Keratinocyte (primary cell): ENCODE results near the gene POLD4. TPM values are rescaled to one million over a fixed set of nuclear protein-coding genes. Genes with fewer than 3 reads are reported as not detected.
A peak's percentile ranks its signal among the peaks of the same experiment; 100 is the strongest.

Source experiments
- DNase-seq: peaks from one replicate; pipeline ENCODE4 v3.0.0-alpha.2; 2011; ENCODE audit warnings: low read depth, missing footprints, low spot score
- FAIRE-seq: peaks from 2 replicates; lab custom pipeline; 2011; peaks lifted over from hg19 to GRCh38; lab: Jason Lieb, UNC
- H2AFZ ChIP-seq: 2 replicates; pipeline ENCODE4 v1.6.0; 2012; ENCODE audit warnings: low read length, control low read depth, inconsistent platforms; ENCODE audit not compliant: control insufficient read depth
- H3K27ac ChIP-seq: 2 replicates; pipeline ENCODE4 v1.5.1; 2011; ENCODE audit warnings: low read length; ENCODE audit not compliant: control insufficient read depth, insufficient read depth
- H3K27me3 ChIP-seq: 3 replicates; pipeline ENCODE4 v1.6.0; 2011; ENCODE audit warnings: low read length; ENCODE audit not compliant: control insufficient read depth, insufficient read depth; ENCODE audit errors: extremely low read depth
- H3K36me3 ChIP-seq, 2 experiments: 2 replicates in 1 of 2; 3 replicates in 1 of 2; pipeline ENCODE4 v1.5.1; 2011; ENCODE audit warnings: low read length in 2 of 2, mild to moderate bottlenecking in 1 of 2; ENCODE audit not compliant: control insufficient read depth in 2 of 2, insufficient read depth in 2 of 2; ENCODE audit errors: extremely low read depth in 1 of 2
- H3K4me1 ChIP-seq: 3 replicates; pipeline ENCODE4 v1.5.1; 2011; ENCODE audit warnings: low read length; ENCODE audit not compliant: control insufficient read depth, insufficient read depth; ENCODE audit errors: extremely low read depth
- H3K4me2 ChIP-seq: 3 replicates; pipeline ENCODE4 v1.6.0; 2011; ENCODE audit warnings: low read depth, low read length; ENCODE audit not compliant: control insufficient read depth, insufficient read depth; ENCODE audit errors: extremely low read depth
- H3K4me3 ChIP-seq, 3 experiments: fragments of 200-600 bp in 1 of 3; sonication (generic) in 1 of 3; 2 replicates in 2 of 3; 3 replicates in 1 of 3; pipeline ENCODE4 v1.5.1; 2011 to 2016; ENCODE audit warnings: low read length in 3 of 3, mild to moderate bottlenecking in 3 of 3, control low read depth in 2 of 3, inconsistent platforms in 1 of 3, low read depth in 1 of 3, mixed read lengths in 1 of 3, mixed run types in 1 of 3, moderate library complexity in 1 of 3; ENCODE audit not compliant: control insufficient read depth in 2 of 3, insufficient read depth in 2 of 3; ENCODE audit errors: extremely low read depth in 1 of 3
- H3K79me2 ChIP-seq: 2 replicates; pipeline ENCODE4 v1.6.0; 2012; ENCODE audit warnings: low read length; ENCODE audit not compliant: control insufficient read depth, insufficient read depth
- H3K9ac ChIP-seq: 3 replicates; pipeline ENCODE4 v1.6.0; 2011; ENCODE audit warnings: low read length; ENCODE audit not compliant: control insufficient read depth, insufficient read depth; ENCODE audit errors: extremely low read depth
- H3K9me1 ChIP-seq: 3 replicates; pipeline ENCODE4 v1.6.0; 2011; ENCODE audit warnings: low read length; ENCODE audit not compliant: control insufficient read depth, insufficient read depth; ENCODE audit errors: extremely low read depth
- H3K9me3 ChIP-seq: 2 replicates; pipeline ENCODE4 v1.5.1; 2012; ENCODE audit warnings: low read depth, low read length; ENCODE audit not compliant: control insufficient read depth
- H4K20me1 ChIP-seq: 3 replicates; pipeline ENCODE4 v1.6.0; 2011; ENCODE audit warnings: low read length; ENCODE audit not compliant: control insufficient read depth, insufficient read depth; ENCODE audit errors: extremely low read depth
- CTCF ChIP-seq, 3 experiments: IDR thresholded peaks in 1 of 3; conservative IDR thresholded peaks in 1 of 3; optimal IDR thresholded peaks in 1 of 3; 2 replicates in 2 of 3; 3 replicates in 1 of 3; pipeline versions ENCODE3 to v1.5.1; 2011; ENCODE audit warnings: low read length in 3 of 3, mild to moderate bottlenecking in 3 of 3, moderate library complexity in 2 of 3, control low read depth in 1 of 3, inconsistent platforms in 1 of 3; ENCODE audit not compliant: insufficient read depth in 2 of 3; ENCODE audit errors: extremely low read depth in 1 of 3
- EZH2 ChIP-seq: IDR thresholded peaks from one replicate; pipeline ENCODE4 v1.6.1; 2012; ENCODE audit warnings: inconsistent platforms, mild to moderate bottlenecking, low read length, moderate library complexity
- dilution Hi-C: fragments of 300-500 bp; cut with MboI; formaldehyde crosslinking; loops from one replicate; pipeline ENCODE4 v1.7.0; 2020; ENCODE audit warnings: low sequenced_read_pairs; ENCODE audit not compliant: extremely low pct_ligation_motif_present
- polyA plus RNA-seq, 5 experiments: library from polyadenylated mRNA; depleted of rRNA in 3 of 5; stranded (reverse) in 3 of 5; stranded (forward) in 1 of 5; unstranded in 1 of 5; fragments of >200 nt; gene quantifications; 1 replicate in 1 of 5; 2 replicates in 3 of 5; 3 replicates in 1 of 5; pipeline versions ENCODE4 v1.2.1 to v1.2.3, GENCODE V29; 2011 to 2012; ENCODE audit warnings: missing spikeins in 2 of 5, low read depth in 1 of 5, low replicate concordance in 1 of 5

The POLD4 gene
- polyA plus RNA-seq, 1 donor (not counting 4 experiments of a cell fraction or from before 2014, with no cell fraction given), result 35.7 TPM

- Histone ChIP-seq H4K20me1 (no peaks in the 10 kb centered on the region), H3K9ac (peak overlapping the region; percentile 77), H3K9me3 (no peaks in the 10 kb centered on the region), H3K27me3 (no peaks in the 10 kb centered on the region), H3K27ac (peak overlapping the region; percentile 97), H3K4me3 (peak overlapping the region in 2 of 3 experiments; percentile 49 to 55), H3K9me1 (no peaks in the 10 kb centered on the region), H3K4me1 (peaks cover 48% of the 10 kb centered on the region), H3K4me2 (peak overlapping the region; percentile 82), H3K79me2 (no peaks in the 10 kb centered on the region), H2AFZ (peak overlapping the region; percentile 30), H3K36me3 (peaks cover 0 to 24% of the 10 kb centered on the region in 2 experiments)
- no peak for FAIRE-seq
- dilution Hi-C loops, result no loop called here
- TF ChIP-seq CTCF (optimal IDR thresholded peaks at IDR 0.05 in 1 of 3, IDR thresholded peaks at IDR 0.05 in 1 of 3, conservative IDR thresholded peaks at IDR 0.05 in 1 of 3; ENCODE audit: extremely low read depth in 1 of 3, insufficient read depth in 2 of 3, low read length in 3 of 3) (no peak), EZH2 (no peak)
- DNase-seq, result no peak
Observed at GRCh38 chr11:67311051-67311555, 42.2 kb downstream of the POLD4 start.

DNA sequence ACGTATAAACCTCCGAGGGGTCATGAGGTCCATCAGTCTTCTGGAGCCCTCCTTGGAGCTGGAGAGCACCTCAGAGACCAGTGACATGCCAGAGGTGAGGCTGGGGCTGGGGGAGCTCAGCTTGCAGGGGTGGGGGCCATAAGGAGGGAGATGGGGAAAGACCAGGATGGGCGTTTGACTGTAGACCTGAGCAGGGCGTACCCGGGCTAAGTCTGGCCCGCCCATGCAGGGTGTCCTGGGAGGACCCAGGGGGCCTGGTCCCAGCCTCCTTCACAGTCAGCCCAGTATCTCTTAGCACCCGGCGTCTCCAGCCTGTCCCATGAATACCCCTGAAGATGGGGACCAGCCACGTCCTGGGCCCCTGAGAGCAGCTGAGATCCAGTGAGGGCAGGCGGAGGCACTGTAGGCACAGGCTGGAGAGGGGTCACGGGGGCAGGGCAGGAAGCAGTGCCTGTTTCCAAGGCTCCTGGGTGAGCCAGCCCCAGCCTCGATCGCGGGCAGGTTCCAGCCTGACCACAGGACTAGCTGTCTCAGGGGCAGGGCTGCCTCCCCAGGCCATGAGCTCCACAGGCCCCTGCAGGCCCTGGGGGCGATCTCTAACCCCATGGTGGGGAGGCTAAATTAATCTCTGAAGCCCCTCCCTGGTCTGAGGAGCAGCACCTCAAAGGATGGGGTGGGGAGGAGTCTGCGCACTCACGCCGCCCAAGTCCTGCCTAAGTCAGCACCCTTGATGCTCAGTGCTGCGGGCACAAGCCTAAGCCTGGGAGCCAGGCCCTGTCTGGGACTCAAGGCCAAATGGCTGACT, 42.9 kb downstream of the POLD4 start:
- H3K36me3 ChIP-seq, result peaks cover 0 to 24% of the 10 kb centered on the region in 2 experiments
- dilution Hi-C loops, result no loop called here
- FAIRE-seq (peak; percentile 79), DNase-seq (no peak)
- H2AFZ ChIP-seq, result peak overlapping the region; percentile 30
- H3K27me3 ChIP-seq, result no peaks in the 10 kb centered on the region
- peak overlapping the region; percentile 82 for H3K4me2 ChIP-seq
- H3K9me3 ChIP-seq, result no peaks in the 10 kb centered on the region
- no peaks in the 10 kb centered on the region for H4K20me1 ChIP-seq
- H3K4me1 ChIP-seq, result peaks cover 47% of the 10 kb centered on the region
- TF ChIP-seq EZH2, result no peak
- TF ChIP-seq CTCF (optimal IDR thresholded peaks at IDR 0.05 in 1 of 3, IDR thresholded peaks at IDR 0.05 in 1 of 3, conservative IDR thresholded peaks at IDR 0.05 in 1 of 3; ENCODE audit: extremely low read depth in 1 of 3, insufficient read depth in 2 of 3, low read length in 3 of 3), result no peak
- peak overlapping the region; percentile 77 for H3K9ac ChIP-seq
- peak overlapping the region in 2 of 3 experiments; percentile 49 to 55 for H3K4me3 ChIP-seq
- H3K79me2 ChIP-seq, result no peaks in the 10 kb centered on the region
- H3K27ac ChIP-seq, result peak overlapping the region; percentile 97
- H3K9me1 ChIP-seq, result no peaks in the 10 kb centered on the region
